Breast epithelium (tissue), 4 donors: Measurements from ENCODE around the gene NR4A1. TPM values are rescaled to one million over a fixed set of nuclear protein-coding genes. Genes with fewer than 3 reads are reported as not detected.
"Not testable (repeated sequence)": the region's sequence is repeated elsewhere in the genome, so short reads cannot be mapped to it uniquely, and the experiment has no call there.

Source experiments
- DNase-seq, 2 donors: peaks; one replicate each; pipeline ENCODE4 v3.0.0-alpha.2; 2019; ENCODE audit warnings: low spot score in 2 of 2
- H3K27ac ChIP-seq, 2 donors: fragments of 200-600 bp; sonication (generic) in 1 of 2; one replicate each; pipeline ENCODE4 v1.5.1; 2016 to 2019; ENCODE audit warnings: mild to moderate bottlenecking in 1 of 2
- H3K27me3 ChIP-seq, 2 donors: fragments of 200-600 bp; sonication (generic) in 1 of 2; one replicate each; pipeline versions ENCODE4 v1.5.1 to v1.6.0; 2017 to 2019; ENCODE audit warnings: control low read depth in 1 of 2, mild to moderate bottlenecking in 1 of 2
- H3K36me3 ChIP-seq: fragments of 200-600 bp; one replicate; pipeline ENCODE4 v1.5.1; 2019
- H3K4me1 ChIP-seq, 2 donors: fragments of 200-600 bp; sonication (generic); one replicate each; pipeline ENCODE4 v1.5.1; 2016 to 2019; ENCODE audit warnings: control low read depth in 1 of 2
- H3K4me3 ChIP-seq, 3 donors: fragments of 200-600 bp; sonication (generic); 1 replicate in 2 of 3; 2 replicates in 1 of 3; pipeline ENCODE4 v1.5.1; 2016 to 2019; ENCODE audit warnings: mild to moderate bottlenecking in 3 of 3, moderate library complexity in 2 of 3
- H3K9me3 ChIP-seq, 2 donors: fragments of 200-600 bp; sonication (generic) in 1 of 2; one replicate each; pipeline ENCODE4 v1.5.1; 2016 to 2019; ENCODE audit warnings: control low read depth in 1 of 2
- CTCF ChIP-seq, 3 donors: fragments of 450-650 bp; IDR thresholded peaks; one replicate each; pipeline ENCODE4 v1.5.1; 2016 to 2017; ENCODE audit warnings: antibody characterized with exemption in 3 of 3, mild to moderate bottlenecking in 3 of 3, moderate library complexity in 3 of 3
- POLR2A ChIP-seq: fragments of 450-650 bp; IDR thresholded peaks from one replicate; pipeline ENCODE4 v1.6.1; 2016; ENCODE audit warnings: antibody characterized with exemption, mild to moderate bottlenecking, moderate library complexity
- POLR2AphosphoS5 ChIP-seq, 3 donors: sonication (generic); formaldehyde crosslinking; IDR thresholded peaks; one replicate each; pipeline ENCODE4 v1.6.1; 2017; ENCODE audit warnings: antibody characterized with exemption in 3 of 3
- intact Hi-C: fragments of 100-400 bp; cut with DNase I; formaldehyde crosslinking; loops from one replicate; pipeline ENCODE4 v1.15.1; 2023; ENCODE audit warnings: low total_unique reads
- total RNA-seq, 3 donors: library from RNA; depleted of rRNA; stranded (reverse); fragments of >200 nt; gene quantifications; one replicate each; pipeline ENCODE4 v1.1.0, GENCODE V29; 2016

Gene NR4A1
- total RNA-seq, 3 donors from 2014 or later, result 35.7 to 154 (median 66.2) TPM

GRCh38 chr12:52091061-52091460, 39.8 kb downstream of the NR4A1 start:
- Histone ChIP-seq H3K36me3 (no peaks in the 10 kb centered on the region), H3K4me3 (no peak overlapping the region), H3K27ac (no peak overlapping the region), H3K4me1 (no peaks in the 10 kb centered on the region), H3K9me3 (no peaks in the 10 kb centered on the region), H3K27me3 (no peaks in the 10 kb centered on the region)
- TF ChIP-seq CTCF (IDR thresholded peaks at IDR 0.05) (no peak), POLR2A (no peak), POLR2AphosphoS5 (IDR thresholded peaks at IDR 0.05) (no peak)
- DNase-seq, result no peak
- intact Hi-C loops, result no loop called here

- peaks cover 0 to 2% of the 10 kb centered on the region in 2 donors for H3K27me3 ChIP-seq
Measured at GRCh38 chr12:52091869-52092268, 40.6 kb downstream of the NR4A1 start.

GRCh38 chr12:52093346-52093745, 42.1 kb downstream of the NR4A1 start:
- DNase-seq, result no peak
- intact Hi-C loops, result no loop called here
- Histone ChIP-seq H3K9me3 (no peaks in the 10 kb centered on the region), H3K27me3 (peaks cover 0 to 3% of the 10 kb centered on the region in 2 donors), H3K4me3 (no peak overlapping the region), H3K36me3 (no peaks in the 10 kb centered on the region), H3K4me1 (no peaks in the 10 kb centered on the region), H3K27ac (no peak overlapping the region)
- TF ChIP-seq CTCF (IDR thresholded peaks at IDR 0.05), result no peak
- no peak for TF ChIP-seq POLR2AphosphoS5 (IDR thresholded peaks at IDR 0.05)
- no peak for TF ChIP-seq POLR2A

More at GRCh38 chr12:52091869-52092268, 40.6 kb downstream of the NR4A1 start:
- Histone ChIP-seq H3K9me3 (no peaks in the 10 kb centered on the region), H3K4me1 (no peaks in the 10 kb centered on the region), H3K4me3 (no peak overlapping the region), H3K36me3 (no peaks in the 10 kb centered on the region), H3K27ac (no peak overlapping the region)
- TF ChIP-seq POLR2A (no peak), POLR2AphosphoS5 (IDR thresholded peaks at IDR 0.05) (no peak)
- no peak for DNase-seq
- intact Hi-C loops, result no loop called here

- intact Hi-C loops, result no loop called here
Measured at GRCh38 chr12:52096332-52097044, 45.2 kb downstream of the NR4A1 start.

GRCh38 chr12:52097045-52097666, 45.9 kb downstream of the NR4A1 start:
- peaks cover 0 to 3% of the 10 kb centered on the region in 2 donors for H3K27me3 ChIP-seq
- H3K4me1 ChIP-seq, result no peaks in the 10 kb centered on the region
- no peak overlapping the region for H3K4me3 ChIP-seq
- no peaks in the 10 kb centered on the region for H3K36me3 ChIP-seq
- intact Hi-C loops, result no loop called here
- DNase-seq, result no peak
- no peak overlapping the region for H3K27ac ChIP-seq
- H3K9me3 ChIP-seq, result no peaks in the 10 kb centered on the region
- TF ChIP-seq POLR2AphosphoS5 (IDR thresholded peaks at IDR 0.05) (no peak), POLR2A (no peak), CTCF (IDR thresholded peaks at IDR 0.05) (no peak)

More at GRCh38 chr12:52096332-52097044, 45.2 kb downstream of the NR4A1 start:
- H3K27me3 ChIP-seq, result peaks cover 0 to 3% of the 10 kb centered on the region in 2 donors
- no peaks in the 10 kb centered on the region for H3K9me3 ChIP-seq
- H3K4me3 ChIP-seq, result no peak overlapping the region
- DNase-seq, result no peak
- H3K4me1 ChIP-seq, result no peaks in the 10 kb centered on the region
- no peak overlapping the region for H3K27ac ChIP-seq
- TF ChIP-seq CTCF (IDR thresholded peaks at IDR 0.05) (no peak), POLR2AphosphoS5 (IDR thresholded peaks at IDR 0.05) (no peak)
- H3K36me3 ChIP-seq, result no peaks in the 10 kb centered on the region

- DNase-seq, H3K36me3 ChIP-seq, H3K4me1 ChIP-seq, H3K9me3 ChIP-seq, H3K27ac ChIP-seq, H3K27me3 ChIP-seq, intact Hi-C loops, H3K4me3 ChIP-seq: not testable (repeated sequence)
Measured at GRCh38 chr12:52104431-52105089, 53.3 kb downstream of the NR4A1 start.
